Measurements from ENCODE around the gene MARK2. TPM values are rescaled to one million over a fixed set of nuclear protein-coding genes. Genes with fewer than 3 reads are reported as not detected.

Gene MARK2
- total RNA-seq, 4 donors from 2014 or later, result 47.0 to 91.0 (median 62.2) TPM

DNA sequence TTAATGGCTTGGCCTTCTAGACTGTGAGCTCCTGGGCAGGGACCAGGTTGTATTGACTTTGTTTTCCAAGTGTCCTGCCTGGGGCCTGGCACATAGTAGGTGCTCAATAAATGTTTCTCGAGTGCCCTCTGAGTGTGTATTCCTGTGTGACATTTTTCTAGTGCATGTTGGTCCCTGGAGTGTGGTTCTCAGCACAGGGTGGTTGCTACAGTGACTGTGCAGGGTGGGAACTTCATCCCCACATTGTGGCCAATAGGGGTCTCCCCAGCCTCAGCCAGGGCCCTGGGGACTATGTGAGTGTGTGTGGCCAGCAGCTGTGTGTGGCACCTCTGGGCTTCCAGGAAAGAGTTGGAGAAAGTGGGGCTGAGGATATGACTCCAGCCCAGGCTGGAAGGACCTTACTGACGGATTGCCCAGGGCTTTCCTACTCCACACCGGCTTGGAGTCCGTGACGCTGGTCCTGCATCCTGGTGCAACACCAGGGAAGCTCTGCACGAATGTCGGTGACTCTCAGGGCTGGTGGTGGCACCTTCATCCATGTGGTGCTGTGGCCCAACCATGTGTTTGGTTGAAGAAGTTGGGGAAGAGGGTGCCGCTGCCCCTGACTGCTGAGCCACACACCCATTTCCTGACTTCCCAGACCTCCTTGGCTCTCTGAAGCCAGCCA lies 9.0 kb upstream of the MARK2 start:
- H3K27ac ChIP-seq, result no peak overlapping the region
- H3K27me3 ChIP-seq, result no peaks in the 10 kb centered on the region
- H3K4me1 ChIP-seq, result no peaks in the 10 kb centered on the region
- TF ChIP-seq CTCF (IDR thresholded peaks at IDR 0.05), result no peak
- H3K9me3 ChIP-seq, result no peaks in the 10 kb centered on the region
- DNase-seq, result no peak
- intact Hi-C loops (cut with DNase I), result loop anchor here (10.0 kb wide), 2 partner anchors 65 to 315 kb away; no protein-coding TSS in a partner anchor
- H3K36me3 ChIP-seq, result peaks cover 6 to 41% (median 10%) of the 10 kb centered on the region in 3 donors
- H3K4me3 ChIP-seq, result no peak overlapping the region
- WGBS, 2 donors, result 83 to 87% methylated on average over 4 to 8 of the region's 8 CpGs

GRCh38 chr11:63831326-63831725 lies 7.6 kb upstream of the MARK2 start:
- intact Hi-C loops (cut with DNase I), result loop anchor here (10.0 kb wide), 2 partner anchors 63 to 313 kb away; no protein-coding TSS in a partner anchor
- Histone ChIP-seq H3K4me3 (no peak overlapping the region), H3K27ac (no peak overlapping the region), H3K36me3 (peaks cover 6 to 27% (median 8%) of the 10 kb centered on the region in 3 donors), H3K4me1 (no peaks in the 10 kb centered on the region), H3K9me3 (no peaks in the 10 kb centered on the region), H3K27me3 (no peaks in the 10 kb centered on the region)
- 55 to 67% methylated on average over 7 of the region's 7 CpGs for WGBS, 2 donors
- TF ChIP-seq CTCF (IDR thresholded peaks at IDR 0.05), result no peak
- TF ChIP-seq POLR2A (IDR thresholded peaks at IDR 0.05), result no peak
- DNase-seq, result no peak

DNA sequence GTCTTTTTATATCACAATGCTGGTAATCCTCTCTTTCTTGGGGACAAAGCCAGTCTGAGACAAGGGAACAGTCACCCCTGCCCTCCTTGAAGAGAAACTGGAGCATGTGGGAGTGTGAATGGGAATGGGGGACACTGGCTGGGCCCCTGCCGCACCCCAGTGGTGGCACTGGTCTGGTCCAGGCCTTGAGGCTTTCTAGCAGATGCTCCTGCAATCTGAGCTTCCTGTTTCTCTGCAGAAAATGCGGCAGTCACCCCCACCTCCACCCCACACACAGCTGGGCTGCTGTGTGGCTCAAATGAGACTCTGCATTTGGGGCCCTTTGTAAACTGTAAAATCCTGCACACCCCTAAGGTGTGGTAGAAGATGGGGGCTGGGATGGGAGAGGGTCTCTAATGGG lies 6.6 kb upstream of the MARK2 start:
- Histone ChIP-seq H3K4me1 (peaks cover under 1 to 5% (median 3%) of the 10 kb centered on the region in 3 donors), H3K27ac (no peak overlapping the region), H3K4me3 (no peak overlapping the region), H3K9me3 (no peaks in the 10 kb centered on the region), H3K36me3 (peaks cover 0 to 17% (median 0%) of the 10 kb centered on the region in 3 donors), H3K27me3 (no peaks in the 10 kb centered on the region)
- 65% methylated on average over 2 of the region's 2 CpGs; no CpG with 5 or more reads in 1 of the 2 donors for WGBS, 2 donors
- no peak for DNase-seq
- TF ChIP-seq POLR2A (IDR thresholded peaks at IDR 0.05) (no peak), CTCF (IDR thresholded peaks at IDR 0.05) (no peak)
- intact Hi-C loops (cut with DNase I), result loop anchor here (10.0 kb wide), 2 partner anchors 62 to 312 kb away; no protein-coding TSS in a partner anchor

DNA sequence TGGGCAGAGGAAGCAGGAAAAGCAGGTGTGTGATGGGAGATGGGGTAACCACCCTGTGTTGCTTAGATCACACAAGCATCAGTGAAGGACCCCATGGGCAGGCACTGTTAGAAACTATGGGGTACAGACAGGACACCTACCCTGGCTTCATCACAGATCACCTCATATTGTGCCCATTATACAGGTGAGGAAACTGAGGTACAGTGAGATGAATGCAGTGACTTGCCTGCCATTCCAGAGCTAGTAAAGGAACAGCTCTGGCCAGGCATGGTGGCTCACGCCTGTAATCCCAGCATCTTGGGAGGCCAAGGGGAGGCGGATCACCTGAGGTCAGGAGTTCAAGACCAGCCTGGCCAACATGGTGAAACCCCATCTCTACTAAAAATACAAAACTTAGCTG lies 5.9 kb upstream of the MARK2 start:
- intact Hi-C loops (cut with DNase I), result loop anchor here (10.0 kb wide), 2 partner anchors 62 to 312 kb away; no protein-coding TSS in a partner anchor
- no peak overlapping the region for H3K4me3 ChIP-seq
- no peak for TF ChIP-seq POLR2A (IDR thresholded peaks at IDR 0.05)
- TF ChIP-seq CTCF (IDR thresholded peaks at IDR 0.05), result no peak
- H3K27ac ChIP-seq, result no peak overlapping the region
- peaks cover 0 to 12% (median 0%) of the 10 kb centered on the region in 3 donors for H3K36me3 ChIP-seq
- H3K9me3 ChIP-seq, result no peaks in the 10 kb centered on the region
- 100% methylated on average over 1 of the region's 2 CpGs; no CpG with 5 or more reads in 1 of the 2 donors for WGBS, 2 donors
- no peak for DNase-seq
- peaks cover 8 to 12% (median 10%) of the 10 kb centered on the region in 3 donors for H3K4me1 ChIP-seq
- H3K27me3 ChIP-seq, result no peaks in the 10 kb centered on the region

DNA sequence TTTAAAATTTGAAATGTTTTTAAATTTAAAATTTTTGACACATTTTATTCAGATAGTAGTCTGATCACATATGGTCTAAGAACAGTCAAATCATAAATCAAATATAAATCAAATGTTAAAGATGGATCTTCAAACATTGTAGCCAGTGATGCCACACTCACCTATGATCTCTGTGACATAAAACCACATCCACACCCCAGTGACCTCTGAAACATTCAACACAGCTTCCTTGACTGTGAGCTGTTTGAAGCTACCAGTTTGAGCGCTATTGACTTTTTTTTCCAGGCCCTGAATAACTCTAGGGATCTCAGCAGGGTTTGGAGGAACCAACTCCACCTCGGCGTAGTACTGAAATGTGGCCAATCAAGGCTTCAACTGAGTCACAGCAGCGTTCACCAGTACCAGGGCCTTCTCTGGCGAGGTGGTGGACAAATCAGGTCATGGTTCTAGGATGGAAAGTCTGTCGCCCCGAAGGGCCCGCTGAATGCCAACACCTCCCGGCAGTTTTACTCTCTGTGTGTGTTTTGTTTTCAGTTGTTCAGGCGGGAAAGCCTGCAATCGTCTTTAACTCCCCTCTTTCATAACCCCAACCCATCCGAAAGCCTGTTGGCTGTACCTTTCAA lies 4.3 kb upstream of the MARK2 start:
- Histone ChIP-seq H3K27me3 (no peaks in the 10 kb centered on the region), H3K27ac (no peak overlapping the region), H3K9me3 (no peaks in the 10 kb centered on the region), H3K4me3 (no peak overlapping the region), H3K4me1 (peaks cover 11 to 16% (median 12%) of the 10 kb centered on the region in 3 donors), H3K36me3 (no peaks in the 10 kb centered on the region)
- intact Hi-C loops (cut with DNase I), result loop anchor here (10.0 kb wide), 2 partner anchors 60 to 310 kb away; no protein-coding TSS in a partner anchor
- TF ChIP-seq POLR2A (IDR thresholded peaks at IDR 0.05) (no peak), CTCF (IDR thresholded peaks at IDR 0.05) (no peak)
- no peak for DNase-seq
- 80% methylated on average over 11 to 12 of the region's 12 CpGs for WGBS, 2 donors

Measured in esophagus squamous epithelium (tissue), 5 donors.